ENCODE measurements around the gene TEX50. TPM values are rescaled to one million over a fixed set of nuclear protein-coding genes. Genes with fewer than 3 reads are reported as not detected.

The TEX50 gene
- total and polyA plus RNA-seq, 2 experiments from 2014 or later, result not detected

- H3K4me2 ChIP-seq, result no peak overlapping the region
- no peak overlapping the region for H3K27ac ChIP-seq (ENCODE audit: low read depth)
- no peak overlapping the region for H3K4me3 ChIP-seq
- no peaks in the 10 kb centered on the region for H4K20me1 ChIP-seq (replicated peaks; ENCODE audit: insufficient read depth)
- no peak for TF ChIP-seq CTCF (conservative IDR thresholded peaks at IDR 0.05; ENCODE audit: low read depth in 2 of 2)
- TF ChIP-seq JUNB (IDR thresholded peaks at IDR 0.05; ENCODE audit: unreplicated experiment), result no peak
- TF ChIP-seq, protein P1, sequence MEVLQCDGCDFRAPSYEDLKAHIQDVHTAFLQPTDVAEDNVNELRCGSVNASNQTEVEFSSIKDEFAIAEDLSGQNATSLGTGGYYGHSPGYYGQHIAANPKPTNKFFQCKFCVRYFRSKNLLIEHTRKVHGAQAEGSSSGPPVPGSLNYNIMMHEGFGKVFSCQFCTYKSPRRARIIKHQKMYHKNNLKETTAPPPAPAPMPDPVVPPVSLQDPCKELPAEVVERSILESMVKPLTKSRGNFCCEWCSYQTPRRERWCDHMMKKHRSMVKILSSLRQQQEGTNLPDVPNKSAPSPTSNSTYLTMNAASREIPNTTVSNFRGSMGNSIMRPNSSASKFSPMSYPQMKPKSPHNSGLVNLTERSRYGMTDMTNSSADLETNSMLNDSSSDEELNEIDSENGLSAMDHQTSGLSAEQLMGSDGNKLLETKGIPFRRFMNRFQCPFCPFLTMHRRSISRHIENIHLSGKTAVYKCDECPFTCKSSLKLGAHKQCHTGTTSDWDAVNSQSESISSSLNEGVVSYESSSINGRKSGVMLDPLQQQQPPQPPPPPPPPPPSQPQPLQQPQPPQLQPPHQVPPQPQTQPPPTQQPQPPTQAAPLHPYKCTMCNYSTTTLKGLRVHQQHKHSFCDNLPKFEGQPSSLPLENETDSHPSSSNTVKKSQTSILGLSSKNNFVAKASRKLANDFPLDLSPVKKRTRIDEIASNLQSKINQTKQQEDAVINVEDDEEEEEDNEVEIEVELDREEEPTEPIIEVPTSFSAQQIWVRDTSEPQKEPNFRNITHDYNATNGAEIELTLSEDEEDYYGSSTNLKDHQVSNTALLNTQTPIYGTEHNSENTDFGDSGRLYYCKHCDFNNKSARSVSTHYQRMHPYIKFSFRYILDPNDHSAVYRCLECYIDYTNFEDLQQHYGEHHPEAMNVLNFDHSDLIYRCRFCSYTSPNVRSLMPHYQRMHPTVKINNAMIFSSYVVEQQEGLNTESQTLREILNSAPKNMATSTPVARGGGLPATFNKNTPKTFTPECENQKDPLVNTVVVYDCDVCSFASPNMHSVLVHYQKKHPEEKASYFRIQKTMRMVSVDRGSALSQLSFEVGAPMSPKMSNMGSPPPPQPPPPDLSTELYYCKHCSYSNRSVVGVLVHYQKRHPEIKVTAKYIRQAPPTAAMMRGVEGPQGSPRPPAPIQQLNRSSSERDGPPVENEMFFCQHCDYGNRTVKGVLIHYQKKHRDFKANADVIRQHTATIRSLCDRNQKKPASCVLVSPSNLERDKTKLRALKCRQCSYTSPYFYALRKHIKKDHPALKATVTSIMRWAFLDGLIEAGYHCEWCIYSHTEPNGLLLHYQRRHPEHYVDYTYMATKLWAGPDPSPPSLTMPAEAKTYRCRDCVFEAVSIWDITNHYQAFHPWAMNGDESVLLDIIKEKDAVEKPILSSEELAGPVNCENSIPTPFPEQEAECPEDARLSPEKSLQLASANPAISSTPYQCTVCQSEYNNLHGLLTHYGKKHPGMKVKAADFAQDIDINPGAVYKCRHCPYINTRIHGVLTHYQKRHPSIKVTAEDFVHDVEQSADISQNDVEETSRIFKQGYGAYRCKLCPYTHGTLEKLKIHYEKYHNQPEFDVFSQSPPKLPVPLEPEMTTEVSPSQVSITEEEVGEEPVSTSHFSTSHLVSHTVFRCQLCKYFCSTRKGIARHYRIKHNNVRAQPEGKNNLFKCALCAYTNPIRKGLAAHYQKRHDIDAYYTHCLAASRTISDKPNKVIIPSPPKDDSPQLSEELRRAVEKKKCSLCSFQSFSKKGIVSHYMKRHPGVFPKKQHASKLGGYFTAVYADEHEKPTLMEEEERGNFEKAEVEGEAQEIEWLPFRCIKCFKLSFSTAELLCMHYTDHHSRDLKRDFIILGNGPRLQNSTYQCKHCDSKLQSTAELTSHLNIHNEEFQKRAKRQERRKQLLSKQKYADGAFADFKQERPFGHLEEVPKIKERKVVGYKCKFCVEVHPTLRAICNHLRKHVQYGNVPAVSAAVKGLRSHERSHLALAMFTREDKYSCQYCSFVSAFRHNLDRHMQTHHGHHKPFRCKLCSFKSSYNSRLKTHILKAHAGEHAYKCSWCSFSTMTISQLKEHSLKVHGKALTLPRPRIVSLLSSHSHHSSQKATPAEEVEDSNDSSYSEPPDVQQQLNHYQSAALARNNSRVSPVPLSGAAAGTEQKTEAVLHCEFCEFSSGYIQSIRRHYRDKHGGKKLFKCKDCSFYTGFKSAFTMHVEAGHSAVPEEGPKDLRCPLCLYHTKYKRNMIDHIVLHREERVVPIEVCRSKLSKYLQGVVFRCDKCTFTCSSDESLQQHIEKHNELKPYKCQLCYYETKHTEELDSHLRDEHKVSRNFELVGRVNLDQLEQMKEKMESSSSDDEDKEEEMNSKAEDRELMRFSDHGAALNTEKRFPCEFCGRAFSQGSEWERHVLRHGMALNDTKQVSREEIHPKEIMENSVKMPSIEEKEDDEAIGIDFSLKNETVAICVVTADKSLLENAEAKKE (CRISPR knock-in tag; IDR thresholded peaks at IDR 0.05), result no peak
- no peak for TF ChIP-seq STAT1 (IDR thresholded peaks at IDR 0.05; ENCODE audit: unreplicated experiment)
- TF ChIP-seq ZNF114 (CRISPR knock-in tag; IDR thresholded peaks at IDR 0.05), result no peak
- no peak for TF ChIP-seq POLR2AphosphoS5 (IDR thresholded peaks at IDR 0.05; ENCODE audit: low read depth)
- no peak for TF ChIP-seq EZH2phosphoT487 (IDR thresholded peaks at IDR 0.05; ENCODE audit: unreplicated experiment)
- TF ChIP-seq EZH2 (IDR thresholded peaks at IDR 0.05; ENCODE audit: low read depth, unreplicated experiment), result no peak
- no peak for TF ChIP-seq NANOG (IDR thresholded peaks at IDR 0.05; ENCODE audit: borderline replicate concordance)
- TF ChIP-seq ZNF331 (CRISPR knock-in tag; IDR thresholded peaks at IDR 0.05; ENCODE audit: low read depth), result no peak
- no peak for TF ChIP-seq CREB1 (CRISPR knock-in tag; IDR thresholded peaks at IDR 0.05; ENCODE audit: low read depth)
- TF ChIP-seq REST (IDR thresholded peaks at IDR 0.05; ENCODE audit: unreplicated experiment), result no peak
- TF ChIP-seq, protein P2, sequence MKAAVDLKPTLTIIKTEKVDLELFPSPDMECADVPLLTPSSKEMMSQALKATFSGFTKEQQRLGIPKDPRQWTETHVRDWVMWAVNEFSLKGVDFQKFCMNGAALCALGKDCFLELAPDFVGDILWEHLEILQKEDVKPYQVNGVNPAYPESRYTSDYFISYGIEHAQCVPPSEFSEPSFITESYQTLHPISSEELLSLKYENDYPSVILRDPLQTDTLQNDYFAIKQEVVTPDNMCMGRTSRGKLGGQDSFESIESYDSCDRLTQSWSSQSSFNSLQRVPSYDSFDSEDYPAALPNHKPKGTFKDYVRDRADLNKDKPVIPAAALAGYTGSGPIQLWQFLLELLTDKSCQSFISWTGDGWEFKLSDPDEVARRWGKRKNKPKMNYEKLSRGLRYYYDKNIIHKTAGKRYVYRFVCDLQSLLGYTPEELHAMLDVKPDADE (IDR thresholded peaks at IDR 0.05), result no peak
- H3K79me2 ChIP-seq (replicated peaks; ENCODE audit: insufficient read depth), result no peaks in the 10 kb centered on the region
- no peak for DNase-seq (ENCODE audit: low spot score)
- H2AFZ ChIP-seq, result no peak overlapping the region
- no peaks in the 10 kb centered on the region for H3K27me3 ChIP-seq (ENCODE audit: insufficient read depth)
- Mint-ChIP-seq H3K4me3 (no peak overlapping the region), H3K4me1 (no peaks in the 10 kb centered on the region), H3K27ac (no peak overlapping the region), H3K27me3 (ENCODE audit: insufficient read depth, low read depth, poor library complexity) (no peaks in the 10 kb centered on the region), H3K9me3 (peaks cover 21% of the 10 kb centered on the region), H3K36me3 (ENCODE audit: low read depth) (peaks cover 23% of the 10 kb centered on the region)
- H3K36me3 ChIP-seq (ENCODE audit: insufficient read depth), result peaks cover 3% of the 10 kb centered on the region
- no peaks in the 10 kb centered on the region for H3F3A ChIP-seq (replicated peaks; ENCODE audit: low read depth)
- H3K4me1 ChIP-seq (ENCODE audit: insufficient read depth), result no peaks in the 10 kb centered on the region
- ATAC-seq, result no peak
- no peaks in the 10 kb centered on the region for H3K9me2 ChIP-seq (ENCODE audit: insufficient read depth)
Observed at GRCh38 chr1:173660306-173660705, 25.2 kb downstream of the TEX50 start.
